Coronary artery (tissue), 2 donors: ENCODE results near the gene RASAL2.

Experiments used
- DNase-seq: peaks from one replicate; pipeline ENCODE4 v3.0.0-alpha.2; 2017; ENCODE audit warnings: low spot score
- H3K27ac ChIP-seq, 2 donors: fragments of 200-600 bp; sonication (generic); one replicate each; pipeline ENCODE4 v1.5.1; 2016 to 2019
- H3K4me3 ChIP-seq: fragments of 200-600 bp; sonication (generic); 2 replicates; pipeline ENCODE4 v1.5.1; 2016; ENCODE audit warnings: mild to moderate bottlenecking, moderate library complexity
- TF ChIP-seq, protein P1 (sequence below): fragments of 200-600 bp; sonication (generic); IDR thresholded peaks from one replicate; pipeline ENCODE4 v1.5.1; 2019; ENCODE audit warnings: antibody characterized with exemption

RASAL2 gene

DNA sequence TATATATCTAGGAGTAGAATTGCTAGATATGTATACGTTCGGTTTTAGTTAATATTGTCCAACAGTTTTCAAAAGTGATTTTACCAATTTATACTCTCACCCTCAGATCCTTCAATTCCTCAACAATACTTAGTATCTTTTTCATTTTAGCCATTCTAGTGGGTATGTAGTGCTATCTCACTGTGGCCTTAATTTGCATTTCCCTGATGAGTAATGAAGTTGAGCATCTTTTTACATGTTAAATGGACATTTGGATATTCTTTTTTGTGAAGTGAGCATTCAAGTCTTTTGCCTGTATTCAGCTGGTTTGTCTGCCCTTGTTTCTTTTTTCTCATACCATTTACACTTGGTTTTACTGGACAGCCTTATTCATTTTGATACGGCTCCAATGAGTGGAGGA is 172.2 kb downstream of the RASAL2 start:
- Histone ChIP-seq H3K4me3 (no peak overlapping the region), H3K27ac (no peak overlapping the region)
- no peak for DNase-seq
- TF ChIP-seq, protein P1, sequence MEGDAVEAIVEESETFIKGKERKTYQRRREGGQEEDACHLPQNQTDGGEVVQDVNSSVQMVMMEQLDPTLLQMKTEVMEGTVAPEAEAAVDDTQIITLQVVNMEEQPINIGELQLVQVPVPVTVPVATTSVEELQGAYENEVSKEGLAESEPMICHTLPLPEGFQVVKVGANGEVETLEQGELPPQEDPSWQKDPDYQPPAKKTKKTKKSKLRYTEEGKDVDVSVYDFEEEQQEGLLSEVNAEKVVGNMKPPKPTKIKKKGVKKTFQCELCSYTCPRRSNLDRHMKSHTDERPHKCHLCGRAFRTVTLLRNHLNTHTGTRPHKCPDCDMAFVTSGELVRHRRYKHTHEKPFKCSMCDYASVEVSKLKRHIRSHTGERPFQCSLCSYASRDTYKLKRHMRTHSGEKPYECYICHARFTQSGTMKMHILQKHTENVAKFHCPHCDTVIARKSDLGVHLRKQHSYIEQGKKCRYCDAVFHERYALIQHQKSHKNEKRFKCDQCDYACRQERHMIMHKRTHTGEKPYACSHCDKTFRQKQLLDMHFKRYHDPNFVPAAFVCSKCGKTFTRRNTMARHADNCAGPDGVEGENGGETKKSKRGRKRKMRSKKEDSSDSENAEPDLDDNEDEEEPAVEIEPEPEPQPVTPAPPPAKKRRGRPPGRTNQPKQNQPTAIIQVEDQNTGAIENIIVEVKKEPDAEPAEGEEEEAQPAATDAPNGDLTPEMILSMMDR = no peak

DNA sequence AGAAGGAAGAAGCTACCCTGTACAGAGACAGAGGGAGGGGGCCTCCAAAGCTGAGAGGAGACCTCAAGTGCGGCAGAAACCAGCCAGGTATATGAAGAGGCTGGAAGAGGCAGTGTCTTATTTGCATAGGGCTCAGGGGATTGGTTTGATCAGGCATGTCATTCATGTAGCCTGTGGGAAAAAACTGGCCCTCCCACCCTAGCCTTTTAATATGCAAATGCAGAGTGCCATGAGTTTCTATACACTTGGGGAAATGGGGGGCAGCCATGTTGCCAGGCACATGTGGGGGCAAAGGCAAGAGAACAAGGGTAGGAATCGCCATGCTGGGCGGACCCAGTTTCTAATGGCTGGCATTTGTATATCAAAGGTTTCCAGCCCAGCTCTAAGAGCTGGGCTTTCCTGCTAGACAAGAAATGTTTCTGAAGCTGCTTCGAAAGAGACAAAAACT is 172.7 kb downstream of the RASAL2 start:
- Histone ChIP-seq H3K27ac (no peak overlapping the region), H3K4me3 (no peak overlapping the region)
- DNase-seq = no peak
- TF ChIP-seq, protein P1 = no peak

DNA sequence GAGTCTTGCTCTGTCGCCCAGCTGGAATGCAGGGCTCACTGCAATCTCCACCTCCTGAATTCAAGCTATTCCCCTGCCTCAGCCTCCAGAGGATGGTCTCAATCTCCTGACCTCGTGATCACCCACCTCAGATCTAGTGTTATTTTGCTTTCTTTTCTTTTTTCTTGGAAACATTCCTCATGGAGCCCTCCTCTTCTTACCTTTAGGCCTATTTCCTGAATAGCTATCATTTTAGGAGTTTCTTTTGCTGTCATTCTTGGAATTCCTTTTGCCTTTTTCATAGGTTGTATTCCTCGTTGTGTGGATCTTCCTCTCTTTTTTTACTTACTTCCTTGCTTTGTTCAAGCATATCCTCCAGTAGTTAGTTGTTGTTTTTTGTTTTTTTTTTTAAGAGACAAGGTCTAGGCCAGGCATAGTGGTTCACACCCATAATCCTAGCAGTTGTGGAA is 173.8 kb downstream of the RASAL2 start:
- no peak overlapping the region for H3K27ac ChIP-seq
- H3K4me3 ChIP-seq = no peak overlapping the region
- DNase-seq = no peak

DNA sequence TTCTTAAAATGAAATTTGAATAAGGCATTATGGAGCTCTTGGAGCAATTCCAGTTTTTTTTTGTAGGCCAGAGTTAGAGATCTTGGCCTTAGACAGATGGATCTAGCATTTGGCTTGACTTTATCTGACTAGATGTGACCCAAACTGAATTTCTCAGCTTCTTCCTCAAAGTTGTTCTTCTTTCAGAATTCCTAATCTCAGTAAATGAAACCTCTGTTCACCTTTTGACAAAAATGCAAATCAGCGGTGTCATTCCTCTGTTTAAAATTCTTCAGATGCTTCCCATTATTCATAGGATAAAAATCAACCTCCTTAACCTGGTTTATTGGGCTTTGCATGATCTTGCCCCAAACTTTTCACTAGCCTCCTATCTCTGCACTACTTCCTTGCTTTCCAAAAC is 177.6 kb downstream of the RASAL2 start:
- Histone ChIP-seq H3K27ac (no peak overlapping the region), H3K4me3 (no peak overlapping the region)
- TF ChIP-seq, protein P1 = no peak
- DNase-seq = no peak

More for the DNA sequence above, 173.8 kb downstream of the RASAL2 start:
- TF ChIP-seq, protein P1 = no peak

DNA sequence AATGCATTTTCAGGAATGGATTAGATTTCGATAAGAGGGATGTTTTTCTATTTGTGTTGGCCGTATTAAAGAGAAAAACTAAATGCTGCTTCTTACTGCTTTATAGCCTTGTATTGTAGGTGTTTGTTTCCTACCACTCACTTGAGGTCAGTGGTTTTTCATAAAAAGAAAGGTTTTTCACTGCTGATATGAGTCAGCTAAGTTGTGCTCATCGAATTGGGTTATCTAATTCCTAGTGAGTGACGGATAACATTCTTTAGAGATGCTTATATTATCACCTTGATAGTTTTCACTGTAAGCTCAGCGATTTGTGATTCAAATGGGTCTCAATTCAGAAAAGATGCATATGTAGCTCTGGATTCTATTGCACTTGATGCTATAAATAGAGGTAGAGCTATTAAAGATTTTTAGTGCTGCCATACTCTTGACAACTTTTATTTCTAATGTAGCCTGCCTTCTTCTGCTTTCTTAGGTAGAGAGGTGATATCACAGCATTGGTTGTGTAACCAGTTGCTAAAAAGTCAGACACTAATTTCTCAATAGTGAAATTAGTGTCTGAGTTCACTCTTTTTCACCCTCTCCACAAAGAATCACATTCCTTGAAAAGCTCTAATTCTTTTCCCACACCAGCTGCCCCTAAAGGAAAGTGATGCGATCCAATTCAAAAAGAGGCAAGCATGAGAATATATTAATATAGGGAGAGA is 180.0 kb downstream of the RASAL2 start:
- DNase-seq = no peak

DNA sequence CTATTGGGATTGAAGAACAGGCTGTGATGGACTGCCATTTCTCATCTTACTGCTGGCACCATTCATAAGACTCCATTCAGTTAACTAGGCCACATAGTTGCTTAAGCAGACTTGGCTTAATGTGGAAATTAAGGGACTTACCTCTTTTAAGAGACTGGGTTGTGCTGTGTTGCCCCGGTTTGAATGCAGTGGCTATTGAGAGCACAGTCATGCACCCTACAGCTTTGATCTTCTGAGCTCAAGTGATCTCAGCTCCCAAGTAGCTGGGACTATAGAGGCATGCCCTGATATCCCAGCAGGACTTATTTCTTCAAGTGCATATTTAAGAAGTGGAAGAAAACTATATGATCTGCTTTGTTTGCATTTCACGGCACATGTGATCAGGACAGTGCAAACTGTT is 181.1 kb downstream of the RASAL2 start:
- Histone ChIP-seq H3K27ac (no peak overlapping the region), H3K4me3 (no peak overlapping the region)
- TF ChIP-seq, protein P1 = no peak
- no peak for DNase-seq

More for the DNA sequence above, 180.0 kb downstream of the RASAL2 start:
- Histone ChIP-seq H3K4me3 (no peak overlapping the region), H3K27ac (no peak overlapping the region)
- TF ChIP-seq, protein P1 = no peak

DNA sequence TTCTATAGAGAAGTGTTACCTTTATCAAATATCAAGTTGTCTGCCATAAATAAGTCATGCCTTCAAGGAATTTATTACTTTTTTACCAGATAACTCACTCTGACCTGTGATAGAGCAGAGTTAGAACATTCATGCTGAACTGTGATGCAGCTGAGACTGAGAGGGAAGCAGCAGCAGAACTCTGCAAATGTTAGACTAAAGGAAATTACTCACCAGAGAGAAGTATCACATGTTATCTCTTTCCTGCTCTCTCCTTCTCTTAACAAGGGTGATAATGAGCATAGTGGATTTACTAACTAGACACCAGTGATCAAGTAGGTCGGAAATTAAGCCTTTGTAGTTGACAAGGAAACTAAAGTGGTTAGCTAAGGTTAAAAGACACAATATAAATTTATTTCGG is 181.6 kb downstream of the RASAL2 start:
- DNase-seq = no peak
- Histone ChIP-seq H3K27ac (no peak overlapping the region), H3K4me3 (no peak overlapping the region)
- TF ChIP-seq, protein P1 = no peak
